ENCODE data around the gene GRIK3.

DNA sequence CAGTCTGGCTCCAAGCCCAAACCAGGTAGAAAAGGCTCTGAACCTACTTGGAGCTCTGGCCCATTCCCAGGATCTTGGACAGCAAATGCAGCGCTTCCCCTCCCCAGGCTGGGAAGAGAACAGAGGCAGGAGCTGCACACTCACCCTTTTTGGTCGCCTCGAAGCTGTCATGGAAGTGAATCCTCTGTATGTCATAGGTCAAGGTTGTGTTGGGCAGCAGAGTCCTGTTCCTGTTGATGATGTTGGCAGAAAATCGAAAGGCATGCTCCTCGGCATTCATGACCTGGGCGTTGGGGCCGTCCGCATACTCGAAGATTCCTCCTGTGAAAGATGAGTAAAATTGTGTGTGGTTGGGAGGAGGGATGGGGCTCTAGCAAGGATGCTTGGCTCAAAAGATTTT is 143.5 kb downstream of the GRIK3 start:
- TF ChIP-seq, protein P1, sequence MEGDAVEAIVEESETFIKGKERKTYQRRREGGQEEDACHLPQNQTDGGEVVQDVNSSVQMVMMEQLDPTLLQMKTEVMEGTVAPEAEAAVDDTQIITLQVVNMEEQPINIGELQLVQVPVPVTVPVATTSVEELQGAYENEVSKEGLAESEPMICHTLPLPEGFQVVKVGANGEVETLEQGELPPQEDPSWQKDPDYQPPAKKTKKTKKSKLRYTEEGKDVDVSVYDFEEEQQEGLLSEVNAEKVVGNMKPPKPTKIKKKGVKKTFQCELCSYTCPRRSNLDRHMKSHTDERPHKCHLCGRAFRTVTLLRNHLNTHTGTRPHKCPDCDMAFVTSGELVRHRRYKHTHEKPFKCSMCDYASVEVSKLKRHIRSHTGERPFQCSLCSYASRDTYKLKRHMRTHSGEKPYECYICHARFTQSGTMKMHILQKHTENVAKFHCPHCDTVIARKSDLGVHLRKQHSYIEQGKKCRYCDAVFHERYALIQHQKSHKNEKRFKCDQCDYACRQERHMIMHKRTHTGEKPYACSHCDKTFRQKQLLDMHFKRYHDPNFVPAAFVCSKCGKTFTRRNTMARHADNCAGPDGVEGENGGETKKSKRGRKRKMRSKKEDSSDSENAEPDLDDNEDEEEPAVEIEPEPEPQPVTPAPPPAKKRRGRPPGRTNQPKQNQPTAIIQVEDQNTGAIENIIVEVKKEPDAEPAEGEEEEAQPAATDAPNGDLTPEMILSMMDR (conservative IDR thresholded peaks at IDR 0.05; ENCODE audit: low read depth, low read length) = no peak
- TF ChIP-seq EZH2phosphoT487 (IDR thresholded peaks at IDR 0.05; ENCODE audit: borderline replicate concordance, low read length) = no peak
